ENCODE measurements around the gene TMEM208.

DNA sequence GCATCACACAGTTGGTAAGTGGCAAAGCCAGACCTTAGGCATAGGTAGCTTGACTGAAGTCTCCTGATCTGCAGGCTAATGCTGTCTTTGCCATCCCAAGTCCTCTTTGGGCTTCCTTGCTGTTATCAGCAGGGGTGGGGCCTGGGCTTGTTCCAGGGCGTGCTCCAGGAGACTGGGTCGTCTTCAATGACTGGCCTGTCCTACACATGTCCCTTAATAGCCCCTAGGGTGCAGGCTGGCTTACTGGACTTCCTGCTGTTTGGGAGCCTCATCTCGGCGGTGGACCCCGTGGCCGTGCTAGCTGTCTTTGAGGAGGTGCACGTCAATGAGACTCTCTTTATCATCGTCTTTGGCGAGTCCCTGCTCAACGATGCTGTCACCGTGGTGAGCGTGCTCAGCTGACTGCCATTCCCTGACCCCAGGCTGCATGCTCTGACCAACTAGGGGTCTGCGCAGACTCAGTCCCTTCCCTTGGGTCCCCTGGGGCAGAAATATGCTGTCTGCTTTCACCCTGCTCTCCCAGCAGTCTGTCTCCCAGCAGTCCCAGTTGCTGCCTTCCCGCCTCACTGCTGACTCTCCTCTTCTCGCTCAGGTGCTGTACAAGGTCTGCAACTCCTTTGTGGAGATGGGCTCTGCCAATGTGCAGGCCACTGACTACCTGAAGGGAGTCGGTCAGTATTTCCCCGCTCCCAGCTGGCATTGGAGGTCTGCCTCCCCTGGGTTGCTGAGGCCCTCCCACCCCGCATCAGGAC lies 28.0 kb downstream of the TMEM208 start:
- TF ChIP-seq CTCF (IDR thresholded peaks at IDR 0.05), result no peak
- TF ChIP-seq POLR2A (IDR thresholded peaks at IDR 0.05; ENCODE audit: low read depth), result no peak
